Central memory CD4-positive, alpha-beta T cell (primary cell): ENCODE measurements around the gene CETP.
"Not testable (repeated sequence)": the region's sequence is repeated elsewhere in the genome, so short reads cannot be mapped to it uniquely, and the experiment has no call there.

Source experiments
- DNase-seq: peaks from one replicate; pipeline ENCODE4 v3.0.0; 2022
- total RNA-seq, 3 experiments: gene quantifications; one replicate each; lab custom pipeline; 2026; lab: John Stamatoyannopoulos, UW

The CETP gene
- 0 to 0.39 (median 0.11) reads per million in 3 experiments for total RNA-seq

DNA sequence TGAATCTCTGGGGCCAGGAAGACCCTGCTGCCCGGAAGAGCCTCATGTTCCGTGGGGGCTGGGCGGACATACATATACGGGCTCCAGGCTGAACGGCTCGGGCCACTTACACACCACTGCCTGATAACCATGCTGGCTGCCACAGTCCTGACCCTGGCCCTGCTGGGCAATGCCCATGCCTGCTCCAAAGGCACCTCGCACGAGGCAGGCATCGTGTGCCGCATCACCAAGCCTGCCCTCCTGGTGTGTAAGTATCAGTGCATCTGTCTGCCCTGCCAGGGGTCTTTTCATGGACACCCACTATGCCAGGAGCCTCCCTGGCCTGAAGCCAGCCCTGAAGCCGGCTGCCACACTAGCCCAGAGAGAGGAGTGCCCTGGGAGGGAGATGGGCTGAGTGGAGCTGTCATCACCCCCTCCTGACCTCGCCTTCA lies at the start of gene CETP:
TSS of gene CETP (plus strand) at position 100 of the 431 bp plus-strand sequence. CDS start at position 130, 30 bp downstream.
- DNase-seq: no peak

- no peak for DNase-seq
Observed at GRCh38 chr16:56912746-56913708, 48.7 kb upstream of the CETP start.

DNA sequence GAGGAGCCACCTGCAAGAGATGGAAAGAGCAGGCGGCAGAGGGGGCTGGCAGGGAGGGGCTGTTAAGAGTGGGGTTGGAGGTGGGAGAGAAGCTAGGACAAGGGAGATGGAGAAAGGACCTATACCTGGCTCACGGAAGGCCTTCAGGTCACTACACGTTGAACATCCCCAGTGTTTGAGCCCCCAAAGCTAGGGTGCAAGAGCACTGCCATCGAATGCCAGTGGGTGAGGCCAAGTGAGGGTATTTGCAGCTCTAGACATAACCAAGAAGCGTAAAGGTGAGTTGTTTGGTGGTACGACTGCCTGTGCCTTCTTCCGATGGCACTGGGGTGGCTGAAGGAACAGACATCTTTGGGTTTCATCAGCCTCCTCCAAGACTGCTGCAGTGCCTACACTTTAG lies 46.9 kb upstream of the CETP start:
- no peak for DNase-seq

- no peak for DNase-seq
Observed at GRCh38 chr16:56915336-56916119, 46.2 kb upstream of the CETP start.

GRCh38 chr16:56916571-56917403 lies 45.0 kb upstream of the CETP start:
- peak; percentile 29 for DNase-seq

- no peak for DNase-seq
Observed at GRCh38 chr16:56918467-56919012, 43.2 kb upstream of the CETP start.

- DNase-seq: no peak
Observed at GRCh38 chr16:56919099-56919800, 42.5 kb upstream of the CETP start.

DNA sequence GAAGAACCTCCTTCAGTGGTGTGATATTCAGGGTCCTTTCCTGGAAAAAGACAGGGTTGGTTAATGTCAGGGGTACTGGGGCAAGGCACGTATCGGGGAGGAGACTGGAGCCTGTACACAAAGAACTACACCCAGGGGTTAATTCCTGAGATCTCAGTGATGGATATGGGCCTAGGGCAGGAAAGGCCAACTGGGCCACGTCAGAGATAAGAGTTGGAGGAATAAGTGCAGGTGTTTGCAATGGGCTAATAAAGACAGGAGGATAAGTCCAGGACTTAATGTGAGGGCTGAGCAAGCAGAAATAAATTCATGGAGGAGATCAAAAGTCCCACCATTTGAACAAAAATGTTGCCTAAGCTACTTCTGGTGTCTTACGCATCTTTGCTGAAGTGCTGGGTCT lies 40.2 kb upstream of the CETP start:
- no peak for DNase-seq

DNA sequence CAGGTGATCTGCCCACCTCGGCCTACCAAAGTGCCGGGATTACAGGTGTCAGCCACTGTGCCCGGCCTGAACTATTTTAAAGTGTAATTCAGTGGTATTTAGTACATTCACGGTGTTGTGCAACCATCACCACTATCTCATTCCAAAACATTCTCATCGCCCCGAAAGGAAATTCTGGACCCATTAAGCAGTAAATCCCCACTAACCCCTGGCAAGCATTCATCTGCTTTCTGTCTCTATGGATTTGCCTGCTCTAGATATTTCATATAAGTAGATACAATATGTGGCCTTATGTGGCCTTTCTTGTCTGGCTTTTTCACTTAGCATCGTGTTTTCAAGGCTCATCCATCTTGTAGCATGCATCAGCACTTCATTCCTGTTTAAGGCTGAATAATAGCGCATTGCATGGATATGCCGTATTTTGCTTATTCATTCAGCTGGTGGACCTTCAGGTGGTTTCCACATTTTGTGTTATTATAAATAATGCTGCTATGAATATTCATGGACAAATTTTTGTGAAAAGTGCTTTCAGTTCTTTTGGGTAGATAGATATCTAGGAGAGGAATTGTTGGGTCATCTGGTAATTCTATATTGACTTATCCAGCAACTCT lies 38.2 kb upstream of the CETP start:
- no peak for DNase-seq

- no peak for DNase-seq
Observed at GRCh38 chr16:56927471-56927870, 34.3 kb upstream of the CETP start.

GRCh38 chr16:56929639-56930038 lies 32.1 kb upstream of the CETP start:
- no peak for DNase-seq

DNA sequence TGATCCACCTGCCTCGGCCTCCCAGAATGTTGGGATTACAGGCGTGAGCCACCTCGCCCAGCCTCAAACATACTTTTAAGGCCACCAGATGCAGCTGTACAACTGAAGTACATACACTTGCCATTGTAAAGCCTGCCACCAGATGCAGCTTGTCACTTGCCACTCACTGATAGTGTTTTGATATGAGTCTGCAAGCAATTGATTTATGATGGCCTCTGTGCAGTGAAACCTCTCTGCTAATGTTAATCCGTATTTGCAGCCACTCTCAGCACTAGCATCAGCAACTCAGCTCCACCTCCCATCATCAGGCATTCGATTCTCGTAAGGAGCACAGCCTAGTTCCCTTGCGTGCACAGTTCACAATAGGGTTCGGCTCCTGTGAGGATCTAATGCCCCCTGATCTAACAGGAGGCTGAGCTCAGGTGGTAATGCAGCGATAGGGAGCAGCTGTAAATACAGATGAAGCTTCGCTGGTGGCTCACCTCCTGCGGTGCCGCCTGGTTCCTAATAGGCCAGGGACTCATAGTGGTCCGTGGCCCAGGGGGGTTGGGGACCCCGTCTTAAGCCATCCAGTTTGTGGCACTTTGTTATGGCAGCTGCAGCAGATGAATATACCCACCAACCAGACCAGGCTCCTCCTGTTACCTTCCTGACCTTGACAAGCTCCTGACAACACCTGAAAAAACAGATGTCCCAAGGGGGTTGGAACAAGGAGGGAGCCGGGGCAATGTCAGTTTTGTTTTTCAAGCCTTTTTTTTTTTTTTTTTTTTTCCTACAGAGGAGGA lies 31.1 kb upstream of the CETP start:
- no peak for DNase-seq

- no peak for DNase-seq
Observed at GRCh38 chr16:56931271-56931891, 30.4 kb upstream of the CETP start.

GRCh38 chr16:56931892-56932720 lies 29.6 kb upstream of the CETP start, which contains the start of gene HERPUD1:
Gene HERPUD1 (plus strand): TSS chr16:56932142. CDS start chr16:56932245, 103 bp downstream.
- peak; percentile 99 for DNase-seq

DNA sequence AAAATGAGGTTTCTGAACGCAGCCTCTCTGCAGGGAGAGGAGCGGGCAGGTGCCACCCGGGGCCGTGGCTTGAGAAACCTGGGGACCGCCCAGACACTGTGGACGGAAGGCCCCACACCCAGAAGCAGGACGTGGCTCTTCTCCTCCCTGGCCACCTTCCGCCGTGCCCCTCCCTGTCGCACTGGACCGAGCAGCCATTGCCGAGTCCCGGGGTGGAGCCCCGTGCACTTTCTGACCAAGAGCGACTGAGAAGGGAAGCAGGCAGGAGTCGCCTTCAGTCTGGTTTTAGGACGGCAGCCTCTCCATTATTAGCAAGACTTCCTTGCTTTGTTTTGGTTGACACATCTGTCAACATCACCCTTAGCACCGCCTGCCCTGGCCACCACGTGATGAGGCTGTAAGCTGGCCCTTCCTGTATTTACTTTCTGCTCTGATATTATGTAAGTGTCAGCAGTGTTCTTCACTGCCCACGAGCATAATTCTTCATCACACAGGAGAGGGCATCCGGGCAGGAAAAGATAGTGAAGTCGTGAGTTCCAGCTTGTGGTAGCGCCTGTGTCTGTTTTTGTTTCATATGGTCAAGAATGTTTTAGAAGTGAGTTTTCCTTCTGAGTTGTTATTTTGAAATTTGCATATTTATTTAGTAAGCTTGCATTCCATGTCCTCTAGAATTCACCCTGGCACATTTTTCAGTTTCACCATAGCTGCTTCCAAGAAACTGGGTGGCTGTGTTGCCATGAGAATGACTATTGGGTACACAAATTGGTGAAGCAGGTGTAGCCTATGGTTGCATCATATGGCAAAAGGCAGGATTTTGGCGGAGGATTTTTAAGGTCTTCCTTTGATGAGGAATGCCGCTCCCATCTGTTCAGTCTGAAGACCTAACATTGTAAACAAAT lies 28.8 kb upstream of the CETP start:
- DNase-seq: peak; percentile 21

DNA sequence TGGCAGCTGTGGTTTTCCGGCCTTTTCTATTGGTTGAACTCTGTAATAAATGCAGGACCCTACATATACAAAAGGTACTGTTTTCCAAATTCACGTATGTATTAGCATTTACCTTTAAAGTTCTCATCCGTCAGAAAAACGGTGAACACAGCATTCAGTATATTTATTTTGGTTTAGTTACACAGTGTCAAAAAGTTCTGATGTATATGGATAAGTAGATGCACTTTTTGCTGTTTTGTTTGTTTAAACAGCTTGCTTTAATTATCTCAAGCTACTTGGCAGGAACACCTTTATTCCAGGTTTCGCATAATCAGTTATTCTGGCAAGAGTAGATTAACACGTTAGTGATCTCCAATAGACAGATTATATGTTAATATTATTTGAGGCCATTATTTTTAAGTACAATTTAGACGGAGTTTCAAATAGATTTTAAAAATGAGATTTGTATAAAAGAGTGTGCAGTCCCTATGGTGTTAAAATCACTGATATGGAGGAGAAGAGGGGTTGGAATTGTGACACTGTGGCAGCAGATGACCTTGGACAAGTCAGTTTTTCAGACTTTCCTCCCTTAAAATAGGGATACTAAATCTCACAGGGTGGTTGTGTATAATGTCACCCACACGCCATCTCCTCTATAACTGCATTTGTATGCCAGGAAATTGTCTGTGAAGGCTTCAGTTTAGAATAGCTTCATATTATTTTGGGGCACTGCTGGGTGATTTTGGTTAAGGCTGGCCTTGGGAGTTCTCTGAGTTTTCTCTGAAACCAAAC lies 27.7 kb upstream of the CETP start:
- no peak for DNase-seq

- not testable (repeated sequence) for DNase-seq
Observed at GRCh38 chr16:56934599-56935145, 27.1 kb upstream of the CETP start.
